Measurements from ENCODE around the gene TMEM121.

The TMEM121 gene

DNA sequence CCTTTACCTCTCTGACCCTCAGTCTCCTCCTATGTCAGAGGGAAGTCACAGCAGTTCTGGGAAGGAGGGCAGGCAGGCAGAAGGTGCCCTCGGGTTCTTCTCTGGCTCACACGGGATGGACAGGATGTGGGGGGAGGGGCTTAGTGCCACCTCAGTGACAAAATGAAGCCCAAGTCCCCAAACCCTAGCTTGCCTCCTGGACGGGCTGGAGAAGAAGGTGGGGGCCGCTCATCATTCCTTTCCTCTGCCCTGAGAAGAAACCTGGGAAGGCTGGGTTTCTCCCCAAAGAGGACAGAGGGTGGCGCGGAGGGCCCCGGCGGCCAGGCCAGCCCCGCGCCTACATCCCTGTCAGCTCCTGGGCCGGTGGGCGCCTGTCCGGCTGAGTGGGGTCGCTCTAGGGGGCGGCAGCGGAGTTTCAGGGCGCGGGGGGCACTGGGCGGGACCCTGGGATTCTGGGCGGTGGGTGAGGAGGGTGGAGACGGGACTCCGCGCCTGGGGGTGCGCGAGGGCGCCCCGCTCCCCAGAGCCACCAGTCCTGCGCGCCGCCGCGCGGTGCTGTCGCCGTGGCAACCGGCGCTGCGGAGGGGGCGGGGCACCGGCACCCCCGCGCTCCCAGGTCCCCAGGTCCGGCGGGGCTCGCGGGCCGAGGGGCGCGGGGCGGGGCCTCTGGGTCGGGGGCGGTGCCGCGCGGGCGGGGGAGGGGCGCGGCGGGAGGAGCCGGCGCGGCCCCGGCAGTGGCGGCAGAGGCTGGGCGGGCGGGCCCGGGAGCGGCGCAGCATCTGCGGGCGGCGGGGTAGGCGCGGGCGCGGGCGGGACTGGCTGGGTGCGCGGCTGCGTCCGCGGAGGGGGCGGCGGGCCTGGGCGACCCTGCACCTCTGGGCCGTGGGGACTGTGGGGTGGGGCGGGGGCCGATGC, at the start of gene TMEM121:
Gene TMEM121 (plus strand): TSS at position 723 of the 915 bp plus-strand sequence. CDS start 2,252 bp downstream, outside the sequence.
- DNase-seq (ENCODE audit: low spot score): peak; percentile 78

DNA sequence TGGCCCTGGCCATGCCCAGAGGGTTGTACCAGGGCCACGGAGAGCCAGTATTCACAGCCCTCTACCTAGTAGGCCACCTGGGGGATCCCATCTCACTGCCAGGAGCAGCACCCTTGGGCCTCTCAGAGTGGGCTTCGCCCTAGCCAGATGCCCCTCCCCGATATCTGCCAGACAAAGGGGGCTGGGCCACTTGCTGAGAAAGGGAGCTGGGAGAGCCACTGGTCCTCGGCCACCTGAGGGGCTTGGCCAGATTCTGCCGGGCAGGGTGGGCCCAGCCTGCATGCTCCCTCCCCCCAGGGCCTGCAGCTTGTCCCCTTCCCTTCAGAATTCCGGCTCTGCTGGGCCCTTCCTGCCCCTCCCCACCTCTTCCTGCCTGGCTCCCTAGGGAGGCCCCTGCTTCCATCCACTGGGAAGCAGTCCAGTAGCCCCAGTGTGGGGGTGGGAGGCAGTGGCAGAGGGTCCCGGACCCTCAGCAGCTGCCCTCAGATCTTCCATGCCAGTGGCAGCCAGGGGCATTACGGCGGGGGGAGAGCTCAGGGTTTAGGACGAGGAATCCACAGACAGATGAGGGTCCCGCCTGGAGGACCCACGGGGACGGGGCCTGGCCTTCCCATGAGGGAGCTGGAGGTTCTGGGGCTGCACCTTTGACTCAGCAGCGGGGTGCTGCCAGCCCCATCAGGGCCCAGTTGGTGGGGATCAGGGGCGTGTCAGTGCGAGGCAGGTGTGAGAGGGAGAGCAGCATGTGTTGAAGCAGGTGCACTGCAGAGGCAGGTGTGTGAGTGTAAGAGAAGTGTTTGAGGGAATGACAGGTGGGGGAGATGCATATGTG, 49.3 kb upstream of the TMEM121 start:
- no peak for DNase-seq (ENCODE audit: low spot score)

DNA sequence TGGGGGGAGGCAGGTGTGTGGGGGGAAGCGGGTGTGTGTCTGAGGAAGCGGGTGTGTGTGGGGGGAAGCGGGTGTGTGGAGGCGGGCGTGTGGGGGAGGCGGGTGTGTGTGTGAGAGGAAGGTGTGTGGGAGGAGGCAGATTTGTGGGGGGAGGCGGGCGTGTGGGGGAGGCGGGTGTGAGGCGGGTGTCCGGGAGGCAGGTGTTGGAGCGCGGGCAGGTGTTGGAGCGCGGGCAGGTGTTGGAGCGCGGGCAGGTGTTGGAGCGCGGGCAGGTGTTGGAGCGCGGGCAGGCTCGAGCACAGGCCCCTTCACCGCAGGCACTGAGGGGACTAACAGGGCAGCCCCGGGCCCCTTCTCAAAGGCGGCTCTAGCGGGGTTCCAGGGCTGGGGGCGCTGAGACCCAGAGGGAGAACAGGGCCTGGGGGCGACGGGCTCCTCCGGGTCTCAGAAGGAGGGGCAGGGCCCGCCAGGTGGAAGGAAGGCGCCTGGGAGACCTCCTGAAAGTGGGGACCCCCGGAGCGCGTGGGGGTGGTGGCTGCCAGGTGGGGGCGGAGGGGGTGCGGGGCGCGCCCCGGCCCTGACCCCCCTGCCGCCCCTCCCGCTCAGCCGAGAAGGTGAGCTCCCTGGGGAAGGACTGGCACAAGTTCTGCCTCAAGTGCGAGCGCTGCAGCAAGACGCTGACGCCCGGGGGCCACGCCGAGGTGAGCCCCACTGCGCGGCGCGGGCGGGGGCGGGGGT, 48.6 kb upstream of the TMEM121 start:
- DNase-seq (ENCODE audit: low spot score): no peak

GRCh38 chr14:105478398-105479251, 47.8 kb upstream of the TMEM121 start:
- no peak for DNase-seq (ENCODE audit: low spot score)

- DNase-seq (ENCODE audit: low spot score): no peak
These were observed 46.8 kb upstream of the TMEM121 start for GRCh38 chr14:105479431-105480158.

DNA sequence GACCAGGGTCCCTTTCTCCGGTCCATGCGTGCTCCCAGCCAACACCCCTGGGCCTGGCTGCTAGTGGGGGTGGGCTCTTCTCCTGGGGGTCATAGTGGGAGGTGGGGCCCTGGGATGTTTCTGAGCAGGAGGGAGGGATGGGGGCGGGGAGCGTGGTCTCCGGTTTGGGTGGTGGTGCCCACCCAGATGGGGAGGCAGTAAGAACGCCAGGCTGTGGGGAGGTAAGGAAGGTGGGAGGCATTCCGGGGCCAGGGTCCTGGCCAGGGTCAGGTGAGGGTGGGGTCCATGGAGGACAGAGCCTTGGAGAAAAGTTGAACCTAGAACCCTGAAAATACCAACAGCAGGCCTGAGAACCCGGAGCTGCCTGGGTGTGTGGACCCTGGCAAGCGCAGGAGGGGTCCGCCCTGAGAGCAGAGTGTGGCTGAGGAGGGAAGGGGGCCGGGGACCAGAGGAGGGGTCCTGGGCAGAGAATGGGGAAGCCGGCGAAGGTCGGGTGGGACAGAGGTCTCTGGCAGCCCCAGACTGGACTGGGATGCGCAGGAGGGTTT, 46.1 kb upstream of the TMEM121 start:
- no peak for DNase-seq (ENCODE audit: low spot score)

- DNase-seq (ENCODE audit: low spot score): peak; percentile 96
These were observed 45.3 kb upstream of the TMEM121 start for GRCh38 chr14:105480807-105481801.

- DNase-seq (ENCODE audit: low spot score): peak; percentile 88
These were observed 44.4 kb upstream of the TMEM121 start for GRCh38 chr14:105481886-105482457.

DNA sequence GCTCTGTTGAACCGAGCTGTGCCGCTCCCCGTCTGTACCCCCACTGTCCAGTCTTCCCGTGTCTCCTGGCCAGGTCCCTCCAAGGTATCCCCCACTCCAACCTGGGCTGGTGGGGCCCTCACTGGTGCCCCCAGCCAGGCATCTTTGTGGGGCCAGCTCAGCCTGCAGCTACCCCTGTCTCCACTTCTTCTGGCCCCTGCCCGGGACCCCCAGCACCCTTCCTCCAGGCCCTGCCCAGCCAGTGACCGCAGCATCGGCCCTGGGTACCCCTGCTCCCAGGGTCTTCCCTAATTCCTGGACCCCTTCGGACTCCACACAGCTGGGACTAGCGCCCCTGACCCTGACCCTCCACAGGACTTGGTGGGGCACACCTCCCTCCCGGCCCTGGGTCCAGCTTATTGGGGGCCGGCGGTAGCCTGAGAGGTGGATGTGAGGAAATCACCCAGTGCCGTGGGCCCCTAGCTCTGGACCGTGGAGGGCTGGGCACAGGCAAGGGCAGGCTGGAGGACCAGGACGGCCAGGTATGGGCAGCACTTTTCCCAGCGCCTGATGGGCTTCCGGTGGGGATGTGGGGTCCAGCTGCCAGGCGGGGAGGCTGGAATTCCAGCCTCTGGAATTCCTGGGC, 43.8 kb upstream of the TMEM121 start:
- DNase-seq (ENCODE audit: low spot score): no peak

- no peak for DNase-seq (ENCODE audit: low spot score)
These were observed 42.9 kb upstream of the TMEM121 start for GRCh38 chr14:105483300-105484068.

- no peak for DNase-seq (ENCODE audit: low spot score)
These were observed 42.0 kb upstream of the TMEM121 start for GRCh38 chr14:105484069-105484996.

- no peak for DNase-seq (ENCODE audit: low spot score)
These were observed 41.4 kb upstream of the TMEM121 start for GRCh38 chr14:105484997-105485393.

DNA sequence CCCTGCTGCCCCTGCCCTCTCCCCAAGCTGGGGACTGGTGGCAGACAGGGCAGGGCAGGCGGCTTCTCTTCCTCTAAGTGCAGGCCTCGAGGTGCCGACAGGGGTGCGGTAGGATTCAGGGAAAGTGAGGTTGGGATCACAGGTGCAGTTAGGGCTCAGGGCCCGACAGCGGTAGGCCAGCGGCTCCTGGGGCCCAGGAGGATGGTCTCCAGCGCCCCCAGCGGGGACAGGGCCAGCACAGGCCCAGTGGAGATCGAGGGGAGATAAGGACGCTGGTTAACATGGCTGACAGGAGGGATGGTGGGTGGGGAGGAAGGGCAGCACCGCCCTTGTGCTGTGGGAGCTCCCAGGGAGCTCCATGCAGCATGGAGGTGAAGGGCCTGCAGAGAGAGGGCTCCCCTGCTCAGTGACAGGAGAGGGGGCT, 40.6 kb upstream of the TMEM121 start:
- DNase-seq (ENCODE audit: low spot score): peak; percentile 78

DNA sequence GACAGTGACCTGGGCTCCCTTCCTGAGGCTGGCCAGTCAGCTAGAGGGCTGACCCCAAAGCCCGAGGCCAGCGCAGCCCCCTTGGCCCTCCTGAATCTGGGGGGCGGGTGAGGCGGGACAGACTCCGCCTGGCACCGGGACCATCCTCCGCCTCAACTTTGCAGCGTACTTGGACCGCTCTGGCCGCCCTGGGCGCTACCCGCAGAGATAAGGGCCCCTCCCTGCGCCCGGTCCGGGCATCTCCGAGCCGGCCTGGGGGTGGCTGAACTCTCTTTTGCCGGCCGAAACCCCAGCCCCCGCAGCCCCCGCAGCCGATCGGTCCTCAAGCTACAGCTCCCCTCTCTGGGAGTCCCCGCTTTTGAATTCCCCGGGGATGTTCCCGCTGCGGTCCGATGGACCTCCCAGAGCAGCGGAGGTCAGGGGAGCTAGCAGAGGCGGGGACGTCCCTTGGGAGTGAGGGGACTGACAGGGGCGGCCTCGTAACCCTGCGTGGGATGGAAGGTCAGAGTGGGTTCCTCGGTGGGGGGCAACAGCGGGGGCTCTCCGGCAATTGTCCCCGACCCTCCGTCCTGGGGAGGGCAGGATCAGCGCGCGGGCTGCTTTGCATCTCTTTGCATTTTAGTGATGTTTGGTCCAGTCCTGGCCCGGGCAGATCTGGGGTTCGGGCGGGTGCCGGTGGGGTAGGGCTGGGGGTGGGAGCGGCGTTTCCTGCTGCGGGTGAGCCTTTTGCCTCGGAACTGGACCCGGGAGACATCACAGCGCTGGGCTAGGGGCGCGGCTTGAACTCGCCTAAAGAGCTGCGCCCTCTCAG, 40.0 kb upstream of the TMEM121 start, which contains the start of gene CRIP1:
Gene CRIP1 (plus strand): TSS at position 724 of the 811 bp plus-strand sequence. CDS start 374 bp downstream, outside the sequence.
- no peak for DNase-seq (ENCODE audit: low spot score)

GRCh38 chr14:105486974-105487448, 39.4 kb upstream of the TMEM121 start:
- peak; percentile 74 for DNase-seq (ENCODE audit: low spot score)
